Breast epithelium (tissue), 3 donors: ENCODE measurements around the gene AKAP9.

Experiments
- CTCF ChIP-seq, 3 donors: fragments of 450-650 bp; IDR thresholded peaks; one replicate each; pipeline ENCODE4 v1.5.1; 2016 to 2017; ENCODE audit warnings: antibody characterized with exemption in 3 of 3, mild to moderate bottlenecking in 3 of 3, moderate library complexity in 3 of 3
- POLR2A ChIP-seq: fragments of 450-650 bp; IDR thresholded peaks from one replicate; pipeline ENCODE4 v1.6.1; 2016; ENCODE audit warnings: antibody characterized with exemption, mild to moderate bottlenecking, moderate library complexity

GRCh38 chr7:91929463-91929862, 11.2 kb upstream of the AKAP9 start:
- TF ChIP-seq CTCF (IDR thresholded peaks at IDR 0.05) (no peak), POLR2A (no peak)
